Ishikawa (cell line): ENCODE measurements around the gene NRCAM.

ENCODE experiments used
- CEBPB ChIP-seq: IDR thresholded peaks from 2 replicates; pipeline ENCODE4 v1.6.1; 2012
- CREB1 ChIP-seq: IDR thresholded peaks from 2 replicates; pipeline ENCODE4 v1.6.1; 2012; ENCODE audit warnings: low read depth
- EGR1 ChIP-seq: IDR thresholded peaks from 2 replicates; pipeline ENCODE4 v1.6.1; 2012
- EP300 ChIP-seq: IDR thresholded peaks from 2 replicates; pipeline ENCODE4 v1.6.1; 2012; ENCODE audit warnings: borderline replicate concordance
- FOXM1 ChIP-seq: IDR thresholded peaks from 2 replicates; pipeline ENCODE4 v1.6.1; 2012; ENCODE audit warnings: low read depth, borderline replicate concordance
- MAX ChIP-seq: IDR thresholded peaks from 2 replicates; pipeline ENCODE4 v1.6.1; 2012
- NFIC ChIP-seq: IDR thresholded peaks from 2 replicates; pipeline ENCODE4 v1.6.1; 2012
- RAD21 ChIP-seq: IDR thresholded peaks from 2 replicates; pipeline ENCODE4 v1.6.1; 2012; ENCODE audit warnings: low read depth
- REST ChIP-seq: IDR thresholded peaks from 2 replicates; pipeline ENCODE4 v1.6.1; 2012; ENCODE audit warnings: low read depth, mild to moderate bottlenecking
- TAF1 ChIP-seq: IDR thresholded peaks from 2 replicates; pipeline ENCODE4 v1.6.1; 2012; ENCODE audit warnings: low read depth, mild to moderate bottlenecking
- TCF12 ChIP-seq: IDR thresholded peaks from 2 replicates; pipeline ENCODE4 v1.6.1; 2012; ENCODE audit warnings: low read depth
- TEAD4 ChIP-seq: IDR thresholded peaks from 2 replicates; pipeline ENCODE4 v1.6.1; 2012
- USF1 ChIP-seq: IDR thresholded peaks from 2 replicates; pipeline ENCODE4 v1.6.1; 2012
- YY1 ChIP-seq: IDR thresholded peaks from 2 replicates; pipeline ENCODE4 v1.6.1; 2012; ENCODE audit warnings: low read depth
- ZBTB7A ChIP-seq: IDR thresholded peaks from 2 replicates; pipeline ENCODE4 v1.6.1; 2012; ENCODE audit warnings: low read depth

NRCAM gene

GRCh38 chr7:108122181-108122580, 334.1 kb downstream of the NRCAM start:
- no peak for TF ChIP-seq TEAD4
- no peak for TF ChIP-seq TAF1
- TF ChIP-seq CREB1, result no peak
- no peak for TF ChIP-seq CEBPB
- no peak for TF ChIP-seq ZBTB7A

- no peak for TF ChIP-seq MAX
- TF ChIP-seq TEAD4, result no peak
- no peak for TF ChIP-seq EP300
- no peak for TF ChIP-seq TCF12
- no peak for TF ChIP-seq RAD21
- TF ChIP-seq CEBPB, result no peak
- TF ChIP-seq USF1, result no peak
- no peak for TF ChIP-seq NFIC
- TF ChIP-seq YY1, result no peak
- no peak for TF ChIP-seq ZBTB7A
- no peak for TF ChIP-seq CREB1
Measured at GRCh38 chr7:108120933-108121332, 335.3 kb downstream of the NRCAM start.

- TF ChIP-seq CREB1 (no peak), RAD21 (no peak), REST (no peak), EP300 (no peak), YY1 (no peak), TEAD4 (no peak), USF1 (no peak), MAX (no peak), NFIC (no peak), TAF1 (no peak), ZBTB7A (no peak), EGR1 (no peak), TCF12 (no peak), FOXM1 (no peak), CEBPB (no peak)
Measured at GRCh38 chr7:108120196-108120595, 336.0 kb downstream of the NRCAM start.

GRCh38 chr7:108118959-108119358, 337.3 kb downstream of the NRCAM start:
- no peak for TF ChIP-seq FOXM1
- no peak for TF ChIP-seq TCF12
- TF ChIP-seq CREB1, result no peak
- TF ChIP-seq USF1, result no peak
- no peak for TF ChIP-seq REST
- TF ChIP-seq MAX, result no peak
- TF ChIP-seq EGR1, result no peak
- no peak for TF ChIP-seq EP300
- no peak for TF ChIP-seq TEAD4

GRCh38 chr7:108114117-108114841, 342.0 kb downstream of the NRCAM start:
- TF ChIP-seq CREB1, result no peak
- no peak for TF ChIP-seq CEBPB
- TF ChIP-seq USF1, result no peak
- TF ChIP-seq EP300, result no peak
- TF ChIP-seq RAD21, result peak; percentile 82
